AG04449 (cell line): ENCODE results near the gene MRPL21.
"Not testable (repeated sequence)": the region's sequence is repeated elsewhere in the genome, so short reads cannot be mapped to it uniquely, and the experiment has no call there.

Source experiments
- CTCF ChIA-PET: fragments of 350-600 bp; formaldehyde crosslinking; extraction: SDS; loops from one replicate; lab custom pipeline; 2021; ENCODE audit warnings: antibody characterized with exemption; lab: Yijun Ruan, JAX
- POLR2A ChIA-PET: fragments of 400-600, 350-600 bp; formaldehyde crosslinking; extraction: SDS; loops from one replicate; lab custom pipeline; 2020; ENCODE audit warnings: antibody characterized with exemption, inconsistent platforms; lab: Yijun Ruan, JAX
- DNase-seq: peaks from one replicate; pipeline ENCODE4 v3.0.0-alpha.2; 2010; ENCODE audit warnings: low read depth, low spot score
- H3K4me3 ChIP-seq: 2 replicates; pipeline ENCODE4 v1.5.1; 2011; ENCODE audit warnings: low read depth, mild to moderate bottlenecking, control low read depth, low read length
- CTCF ChIP-seq: IDR thresholded peaks from one replicate; pipeline ENCODE4 v1.5.1; 2011; ENCODE audit warnings: mild to moderate bottlenecking, moderate library complexity, low read length, control low read depth, inconsistent platforms; ENCODE audit not compliant: insufficient read depth; ENCODE audit errors: missing control alignments

The MRPL21 gene

GRCh38 chr11:68889948-68890446 is 13.6 kb downstream of the MRPL21 start:
- peak; percentile 88 for TF ChIP-seq CTCF
- ChIA-PET POLR2A (interaction anchor here (0.6 to 1.5 kb wide), 7 partner anchors 12 to 123 kb away, joined by 3 to 8 read pairs (median 4); partner anchors contain the start of genes CPT1A, IGHMBP2, MRGPRF and MRPL21), CTCF (interaction anchor here (0.6 to 4.2 kb wide), 35 partner anchors 9 to 431 kb away, joined by 3 to 29 read pairs (median 3); partner anchors contain the start of genes CPT1A, IGHMBP2, MRGPRF and MRPL21)
- no peak overlapping the region for H3K4me3 ChIP-seq
- peak; percentile 94 for DNase-seq

GRCh38 chr11:68884827-68885226 is 18.8 kb downstream of the MRPL21 start:
- H3K4me3 ChIP-seq, DNase-seq, POLR2A ChIA-PET: not testable (repeated sequence)
- CTCF ChIA-PET: interaction anchor here (1.3 kb wide), 1 partner anchor 12 kb away, joined by 3 read pairs; no protein-coding TSS in a partner anchor

- no peak overlapping the region for H3K4me3 ChIP-seq
- ChIA-PET POLR2A (no interaction called here), CTCF (no interaction called here)
- no peak for DNase-seq
- TF ChIP-seq CTCF: no peak
These were observed 21.2 kb downstream of the MRPL21 start for GRCh38 chr11:68882391-68882790.

- H3K4me3 ChIP-seq: no peak overlapping the region
- DNase-seq: no peak
- ChIA-PET POLR2A (no interaction called here), CTCF (no interaction called here)
- no peak for TF ChIP-seq CTCF
These were observed 22.3 kb downstream of the MRPL21 start for GRCh38 chr11:68881320-68881719.

GRCh38 chr11:68880851-68881250 is 22.8 kb downstream of the MRPL21 start:
- no peak for DNase-seq
- no peak for TF ChIP-seq CTCF
- POLR2A ChIA-PET: no interaction called here
- CTCF ChIA-PET: no interaction called here
- H3K4me3 ChIP-seq: no peak overlapping the region

- no peak overlapping the region for H3K4me3 ChIP-seq
- no peak for DNase-seq
- TF ChIP-seq CTCF: no peak
- ChIA-PET CTCF (interaction anchor here (1.0 to 3.3 kb wide), 2 partner anchors 9 to 12 kb away, joined by 5 to 20 read pairs; no protein-coding TSS in a partner anchor), POLR2A (interaction anchor here (2.5 kb wide), 1 partner anchor 12 kb away, joined by 7 read pairs; no protein-coding TSS in a partner anchor)
These were observed 25.6 kb downstream of the MRPL21 start for GRCh38 chr11:68878022-68878421.
